Liver (tissue), 3 donors: ENCODE results near the gene KRT16.
A peak's percentile ranks its signal among the peaks of the same experiment; 100 is the strongest.

Source experiments
- ATF3 ChIP-seq: IDR thresholded peaks from 2 replicates; pipeline ENCODE4 v1.6.1; 2016; ENCODE audit warnings: antibody characterized with exemption
- CTCF ChIP-seq: fragments of 150-350 bp; IDR thresholded peaks from 2 replicates; pipeline ENCODE4 v1.5.1; 2017; ENCODE audit warnings: improper control_type of control experiment, low read depth, low read length; ENCODE audit not compliant: missing input control
- HNF4G ChIP-seq: IDR thresholded peaks from 2 replicates; pipeline ENCODE4 v1.6.1; 2016; ENCODE audit warnings: antibody characterized with exemption
- JUND ChIP-seq, 2 donors: IDR thresholded peaks; 2 replicates each; pipeline ENCODE4 v1.6.1; 2016; ENCODE audit warnings: antibody characterized with exemption in 2 of 2
- MAX ChIP-seq: IDR thresholded peaks from 2 replicates; pipeline ENCODE4 v1.6.1; 2016; ENCODE audit warnings: antibody characterized with exemption
- RAD21 ChIP-seq, 2 donors: IDR thresholded peaks; 2 replicates each; pipeline ENCODE4 v1.6.1; 2016; ENCODE audit warnings: antibody characterized with exemption in 2 of 2, mild to moderate bottlenecking in 2 of 2
- REST ChIP-seq: IDR thresholded peaks from 2 replicates; pipeline ENCODE4 v1.6.1; 2016; ENCODE audit warnings: antibody characterized with exemption, mild to moderate bottlenecking
- SP1 ChIP-seq: IDR thresholded peaks from 2 replicates; pipeline ENCODE4 v1.6.1; 2018; ENCODE audit warnings: antibody characterized with exemption, mild to moderate bottlenecking
- YY1 ChIP-seq: IDR thresholded peaks from 2 replicates; pipeline ENCODE4 v1.6.1; 2016; ENCODE audit warnings: antibody characterized with exemption, mild to moderate bottlenecking
- ZBTB33 ChIP-seq: IDR thresholded peaks from 2 replicates; pipeline ENCODE4 v1.6.1; 2016; ENCODE audit warnings: antibody characterized with exemption
- donor health status: healthy.
- donor health status: healthy.

DNA sequence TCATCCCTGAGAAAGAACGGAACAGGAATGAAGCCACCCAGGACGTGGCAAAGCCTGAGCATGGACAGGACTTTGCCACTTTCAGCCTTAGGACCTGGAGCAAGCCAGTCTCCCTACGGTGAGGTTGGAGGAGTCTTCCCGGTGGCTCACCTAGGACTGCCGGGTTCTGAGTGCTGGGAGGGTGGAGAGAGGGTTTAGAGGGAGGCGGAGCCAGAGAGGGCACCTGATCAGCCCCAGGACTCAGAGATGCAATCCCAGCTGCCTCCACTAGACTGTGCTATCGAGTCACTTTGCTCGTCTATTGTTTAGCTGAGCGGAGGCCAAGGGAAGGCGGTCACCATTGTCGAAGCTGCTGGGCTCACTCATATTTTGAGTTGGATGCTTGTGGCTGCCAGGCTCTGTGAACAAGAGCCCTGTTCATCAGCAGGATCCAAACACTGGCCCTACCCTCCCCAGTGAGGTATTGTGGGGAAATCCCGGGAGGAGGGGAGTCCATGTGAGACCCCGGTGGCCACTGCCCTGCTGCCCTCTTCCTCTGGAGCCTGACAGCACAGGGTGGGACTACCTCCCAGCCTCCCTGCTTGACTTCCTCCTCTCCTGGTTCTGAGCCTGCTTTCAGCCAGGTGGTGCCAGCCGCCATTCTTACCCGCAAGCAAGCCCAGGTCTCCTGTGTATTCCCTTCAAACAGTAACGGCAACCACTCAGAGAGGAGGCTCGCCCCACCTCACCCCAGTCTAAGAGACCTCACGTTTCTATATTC lies 32.9 kb downstream of the KRT16 start:
- peak; percentile 61 to 73 for TF ChIP-seq RAD21 (IDR thresholded peaks at IDR 0.05)
- TF ChIP-seq JUND (IDR thresholded peaks at IDR 0.05), result no peak
- TF ChIP-seq CTCF, result peak; percentile 63
- TF ChIP-seq YY1, result no peak
- no peak for TF ChIP-seq SP1
- TF ChIP-seq MAX, result no peak
- no peak for TF ChIP-seq REST
- no peak for TF ChIP-seq HNF4G
- no peak for TF ChIP-seq ZBTB33
- TF ChIP-seq ATF3, result no peak
